Naive thymus-derived CD8-positive, alpha-beta T cell (primary cell): Measurements from ENCODE around the gene OR4F15. TPM values are rescaled to one million over a fixed set of nuclear protein-coding genes. Genes with fewer than 3 reads are reported as not detected.
"Not testable (repeated sequence)": the region's sequence is repeated elsewhere in the genome, so short reads cannot be mapped to it uniquely, and the experiment has no call there.

ENCODE experiments used
- ATAC-seq, 2 donors: fragments of 150-1000 bp; cut with Tn5 transposase in 1 of 2; sonication (Bioruptor Pico), chemical (Tn5 transposase) in 1 of 2; 1 replicate in 1 of 2; 2 replicates in 1 of 2; pipeline ENCODE4 v1.10.0; 2021; ENCODE audit warnings: mild to moderate bottlenecking in 2 of 2, moderate library complexity in 2 of 2
- POLR2A ChIA-PET: fragments of 350-600 bp; sonication (Branson Sonifier 250); formaldehyde crosslinking; loops from one replicate; lab custom pipeline; 2021; ENCODE audit warnings: antibody characterized with exemption; lab: Charles Lee
- DNase-seq, 10 donors: peaks; one replicate each; pipeline versions ENCODE4 v3.0.0 to v3.0.0-alpha.2; 2020 to 2022
- H3K27ac Mint-ChIP-seq, 10 donors: one replicate each; pipeline ENCODE4 v1.8.0; 2020 to 2022; ENCODE audit warnings: mild to moderate bottlenecking in 10 of 10, mixed read lengths in 10 of 10, moderate library complexity in 4 of 10, inconsistent platforms in 1 of 10
- H3K27me3 Mint-ChIP-seq, 5 donors: one replicate each; pipeline ENCODE4 v1.8.0; 2021 to 2022; ENCODE audit warnings: mixed read lengths in 5 of 5
- H3K36me3 Mint-ChIP-seq, 3 donors: one replicate each; pipeline ENCODE4 v1.8.0; 2020 to 2022; ENCODE audit warnings: mixed read lengths in 3 of 3, mild to moderate bottlenecking in 2 of 3, inconsistent platforms in 1 of 3
- H3K4me1 Mint-ChIP-seq, 4 donors: one replicate each; pipeline ENCODE4 v1.8.0; 2021 to 2022; ENCODE audit warnings: mixed read lengths in 4 of 4
- H3K4me3 Mint-ChIP-seq, 10 donors: one replicate each; pipeline ENCODE4 v1.8.0; 2020 to 2022; ENCODE audit warnings: mild to moderate bottlenecking in 10 of 10, mixed read lengths in 10 of 10, moderate library complexity in 6 of 10, inconsistent platforms in 1 of 10
- H3K9me3 Mint-ChIP-seq, 9 donors: one replicate each; pipeline ENCODE4 v1.8.0; 2020 to 2022; ENCODE audit warnings: mixed read lengths in 9 of 9, mild to moderate bottlenecking in 3 of 9, inconsistent platforms in 1 of 9, moderate library complexity in 1 of 9
- polyA plus RNA-seq, 3 donors: library from polyadenylated mRNA; unstranded; fragments of 300-500 nt; fragmentation: Illumina TruSeq; gene quantifications; one replicate each; pipeline ENCODE4 v1.2.3, GENCODE V29; 2021
- total RNA-seq, 8 experiments: library from RNA in 2 of 8; stranded (reverse) in 2 of 8; gene quantifications; one replicate each; pipeline ENCODE4 v1.2.3 and lab custom pipeline; 2021 to 2026

Gene OR4F15
- total RNA-seq = not detected
- not detected for polyA plus RNA-seq
- 0 reads per million in 6 experiments for total RNA-seq (lab: John Stamatoyannopoulos, UW)

DNA sequence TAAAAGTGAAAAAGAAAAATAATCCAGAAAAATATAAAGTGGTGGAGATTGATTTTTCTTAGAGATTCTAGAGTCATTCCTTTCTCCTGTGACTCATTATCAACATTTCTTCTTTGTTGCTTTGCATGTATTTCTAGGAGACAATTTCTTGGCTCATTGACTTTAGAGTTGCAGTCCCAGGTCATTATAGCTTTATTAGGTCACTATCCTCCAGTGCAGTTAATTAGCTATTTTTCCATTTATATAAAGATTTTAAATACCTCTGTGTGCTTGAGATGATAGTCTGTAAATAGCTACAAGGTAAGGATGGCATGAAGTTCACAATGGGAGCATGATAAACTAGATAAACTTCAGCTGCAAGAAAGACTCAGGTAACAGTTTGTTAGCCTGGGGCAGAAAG lies at the start of gene OR4F15:
Gene OR4F15 (plus strand): TSS at position 301 of the 400 bp plus-strand sequence. CDS start 5,985 bp downstream, outside the sequence.
- peaks cover 0 to 2% (median 0%) of the 10 kb centered on the region in 9 donors for H3K9me3 Mint-ChIP-seq
- peaks cover 0 to 2% (median 0%) of the 10 kb centered on the region in 3 donors for H3K36me3 Mint-ChIP-seq
- no peak for ATAC-seq
- DNase-seq = no peak
- POLR2A ChIA-PET = no interaction called here
- H3K4me3 Mint-ChIP-seq = no peak within 1 kb of the TSS
- H3K27me3 Mint-ChIP-seq = peaks cover 28 to 79% (median 32%) of the 10 kb centered on the region in 5 donors
- H3K4me1 Mint-ChIP-seq = no peaks in the 10 kb centered on the region
- H3K27ac Mint-ChIP-seq = peak within 1 kb of the TSS in 1 of 10 donors; percentile 78

GRCh38 chr15:101764669-101765339 lies 47.2 kb upstream of the OR4F15 start:
- H3K4me1 Mint-ChIP-seq, POLR2A ChIA-PET, DNase-seq: not testable (repeated sequence)

GRCh38 chr15:101765340-101765671 lies 46.7 kb upstream of the OR4F15 start:
- DNase-seq, H3K4me3 Mint-ChIP-seq, H3K27ac Mint-ChIP-seq, ATAC-seq, H3K9me3 Mint-ChIP-seq, H3K4me1 Mint-ChIP-seq, POLR2A ChIA-PET, H3K27me3 Mint-ChIP-seq, H3K36me3 Mint-ChIP-seq: not testable (repeated sequence)

More at GRCh38 chr15:101764669-101765339, 47.2 kb upstream of the OR4F15 start:
- H3K9me3 Mint-ChIP-seq, H3K27me3 Mint-ChIP-seq, H3K27ac Mint-ChIP-seq, ATAC-seq, H3K4me3 Mint-ChIP-seq, H3K36me3 Mint-ChIP-seq: not testable (repeated sequence)

GRCh38 chr15:101765772-101766456 lies 46.1 kb upstream of the OR4F15 start:
- POLR2A ChIA-PET = no interaction called here
- ATAC-seq (no peak), DNase-seq (no peak)
- peaks cover 0 to 3% (median 0%) of the 10 kb centered on the region in 3 donors for H3K36me3 Mint-ChIP-seq
- no peaks in the 10 kb centered on the region for H3K27me3 Mint-ChIP-seq
- no peak overlapping the region for H3K4me3 Mint-ChIP-seq
- H3K4me1 Mint-ChIP-seq = no peaks in the 10 kb centered on the region
- H3K9me3 Mint-ChIP-seq = peaks cover 0 to 5% (median 0%) of the 10 kb centered on the region in 9 donors
- peak overlapping the region in 1 of 10 donors; percentile 59 for H3K27ac Mint-ChIP-seq

- POLR2A ChIA-PET, H3K9me3 Mint-ChIP-seq, ATAC-seq, DNase-seq, H3K27me3 Mint-ChIP-seq, H3K4me1 Mint-ChIP-seq, H3K27ac Mint-ChIP-seq, H3K4me3 Mint-ChIP-seq, H3K36me3 Mint-ChIP-seq: not testable (repeated sequence)
Measured at GRCh38 chr15:101767083-101767640, 44.8 kb upstream of the OR4F15 start.

DNA sequence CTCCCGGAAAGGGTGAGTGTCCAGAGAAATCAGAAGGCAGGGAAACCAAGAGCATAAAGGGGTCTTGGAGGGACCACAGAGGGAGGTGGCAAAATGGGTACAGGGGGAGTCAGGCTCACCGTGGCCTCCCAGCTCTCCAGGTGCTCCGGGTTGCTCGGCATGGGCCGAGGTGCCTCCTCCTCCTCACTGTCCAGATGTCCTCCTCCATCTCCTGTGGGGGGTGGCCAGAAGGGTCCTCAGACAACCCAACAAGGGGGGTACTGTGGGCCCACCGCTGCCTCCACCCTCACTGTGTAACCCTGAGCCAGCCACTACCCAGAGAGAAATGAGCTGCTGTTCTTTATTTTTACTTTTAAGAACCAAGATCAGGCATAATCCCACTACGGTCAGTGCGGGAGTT lies 39.1 kb upstream of the OR4F15 start:
- ATAC-seq (no peak), DNase-seq (no peak)
- POLR2A ChIA-PET = no interaction called here
- Mint-ChIP-seq H3K9me3 (no peaks in the 10 kb centered on the region), H3K4me1 (peaks cover 0 to 2% (median 0%) of the 10 kb centered on the region in 4 donors), H3K27me3 (no peaks in the 10 kb centered on the region), H3K27ac (peak overlapping the region in 2 of 10 donors; percentile 44 to 59), H3K36me3 (peaks cover 0 to 6% (median 0%) of the 10 kb centered on the region in 3 donors), H3K4me3 (no peak overlapping the region)

DNA sequence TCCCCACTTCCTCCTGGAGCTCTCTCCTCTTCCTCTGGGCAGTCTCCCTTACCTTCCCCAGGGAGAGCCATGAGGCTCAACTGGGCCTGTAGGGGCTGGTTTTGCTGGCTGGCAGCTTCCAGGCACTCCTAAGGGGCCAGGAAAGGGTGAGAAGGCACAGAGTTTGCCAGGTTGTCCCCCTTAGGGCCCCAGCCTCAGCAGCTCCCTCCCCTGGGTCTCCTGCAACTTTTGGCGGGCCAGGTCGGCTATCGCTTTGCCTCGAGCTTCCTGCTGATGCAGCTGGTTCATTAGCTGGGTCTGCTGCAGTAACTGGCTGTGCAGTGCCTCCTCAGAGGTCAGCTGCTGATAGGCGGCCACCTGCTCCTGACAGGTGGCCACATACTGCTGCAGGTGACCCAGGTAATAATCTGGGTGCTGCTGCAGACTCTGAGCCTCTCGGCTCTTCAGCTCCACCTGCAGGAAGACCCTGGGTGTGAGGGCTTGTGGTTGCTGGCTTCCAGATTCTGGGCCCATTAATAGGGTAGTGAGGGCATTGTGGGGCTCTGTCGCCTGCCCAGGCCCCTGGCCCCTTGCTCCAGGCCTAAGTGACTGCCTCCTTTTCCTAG lies 38.4 kb upstream of the OR4F15 start:
- H3K27me3 Mint-ChIP-seq = no peaks in the 10 kb centered on the region
- peaks cover 0 to 2% (median 0%) of the 10 kb centered on the region in 4 donors for H3K4me1 Mint-ChIP-seq
- H3K36me3 Mint-ChIP-seq = peaks cover 0 to 6% (median 0%) of the 10 kb centered on the region in 3 donors
- no peak for DNase-seq
- POLR2A ChIA-PET = no interaction called here
- H3K27ac Mint-ChIP-seq = peak overlapping the region in 2 of 10 donors; percentile 59 to 71
- H3K4me3 Mint-ChIP-seq = no peak overlapping the region
- no peaks in the 10 kb centered on the region for H3K9me3 Mint-ChIP-seq
- no peak for ATAC-seq

DNA sequence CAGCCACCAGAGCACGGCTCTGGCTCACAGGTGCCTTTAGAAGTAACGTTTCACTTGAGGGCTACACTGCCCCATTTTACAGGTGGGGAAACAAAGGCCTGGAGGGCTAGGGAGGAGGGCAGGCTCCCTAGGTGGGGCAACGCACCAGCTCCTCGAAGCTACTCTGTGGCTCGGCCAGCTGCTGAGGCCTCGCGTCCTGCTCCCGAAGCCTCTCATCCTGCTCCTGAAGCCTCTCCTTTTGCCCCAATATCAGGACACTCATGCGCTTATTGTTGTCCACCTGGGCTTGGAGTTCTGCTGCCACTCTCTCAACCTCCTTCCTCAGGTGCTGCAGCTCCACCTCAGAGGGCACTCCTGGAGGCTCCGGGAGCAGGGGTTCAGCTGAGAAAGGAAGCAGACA lies 36.9 kb upstream of the OR4F15 start:
- no peak for DNase-seq
- ATAC-seq = no peak
- Mint-ChIP-seq H3K4me3 (no peak overlapping the region), H3K9me3 (no peaks in the 10 kb centered on the region), H3K27ac (peak overlapping the region in 1 of 10 donors; percentile 34), H3K27me3 (peaks cover 0 to 8% (median 3%) of the 10 kb centered on the region in 5 donors), H3K36me3 (peaks cover 0 to 6% (median 0%) of the 10 kb centered on the region in 3 donors), H3K4me1 (peaks cover 0 to 2% (median 0%) of the 10 kb centered on the region in 4 donors)
- POLR2A ChIA-PET = no interaction called here

DNA sequence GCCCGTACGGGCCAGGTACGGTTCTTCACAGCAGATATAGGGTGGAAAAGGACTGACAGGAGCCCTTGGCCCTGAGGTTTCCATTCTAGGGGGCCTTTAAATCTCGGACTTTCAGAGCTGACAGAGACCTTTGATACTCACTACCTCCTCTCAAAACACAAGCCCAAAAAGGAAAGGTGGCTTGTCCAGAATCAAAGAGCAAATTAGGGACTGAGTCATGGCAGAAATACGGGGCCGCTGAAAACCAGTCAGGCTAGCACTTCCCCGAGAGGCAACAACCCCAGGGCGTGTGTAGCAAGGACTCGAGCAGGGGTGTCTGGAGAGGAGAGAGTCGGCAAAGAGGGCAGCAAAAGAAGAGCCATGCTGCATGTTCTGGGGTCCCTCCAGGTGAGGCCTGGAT lies 33.4 kb upstream of the OR4F15 start:
- DNase-seq, H3K36me3 Mint-ChIP-seq, POLR2A ChIA-PET, H3K4me1 Mint-ChIP-seq, ATAC-seq, H3K27ac Mint-ChIP-seq, H3K9me3 Mint-ChIP-seq, H3K4me3 Mint-ChIP-seq: not testable (repeated sequence)
- peaks cover 4 to 23% (median 5%) of the 10 kb centered on the region in 5 donors for H3K27me3 Mint-ChIP-seq

DNA sequence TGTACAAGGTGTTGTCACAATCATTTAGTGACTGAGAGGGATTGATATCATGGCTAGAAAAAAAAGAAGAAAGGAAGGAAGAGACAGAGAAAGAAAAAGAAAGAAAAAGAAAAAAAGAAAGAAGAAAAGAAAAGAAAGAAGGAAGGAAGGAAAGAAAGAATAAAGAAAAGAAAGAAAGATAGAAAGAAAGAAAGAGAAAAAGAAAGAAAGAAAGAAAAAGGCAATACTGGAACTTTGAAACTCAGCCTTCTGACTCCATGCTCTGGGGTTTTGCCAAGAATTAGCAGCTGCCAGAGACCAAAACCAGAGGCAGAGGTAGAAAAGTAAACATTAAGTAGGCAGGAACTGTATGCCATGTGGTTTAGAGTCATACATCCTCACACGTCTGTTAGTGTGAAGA lies 31.8 kb upstream of the OR4F15 start:
- POLR2A ChIA-PET, ATAC-seq, H3K4me3 Mint-ChIP-seq, H3K36me3 Mint-ChIP-seq, H3K4me1 Mint-ChIP-seq, H3K27ac Mint-ChIP-seq, H3K9me3 Mint-ChIP-seq, DNase-seq: not testable (repeated sequence)
- peaks cover 5 to 36% (median 6%) of the 10 kb centered on the region in 5 donors for H3K27me3 Mint-ChIP-seq

GRCh38 chr15:101781928-101782327 lies 30.1 kb upstream of the OR4F15 start:
- POLR2A ChIA-PET = no interaction called here
- Mint-ChIP-seq H3K36me3 (no peaks in the 10 kb centered on the region), H3K9me3 (no peaks in the 10 kb centered on the region), H3K27ac (no peak overlapping the region), H3K4me1 (no peaks in the 10 kb centered on the region), H3K27me3 (peaks cover 10 to 51% (median 10%) of the 10 kb centered on the region in 5 donors), H3K4me3 (no peak overlapping the region)
- ATAC-seq = no peak
- DNase-seq = no peak

DNA sequence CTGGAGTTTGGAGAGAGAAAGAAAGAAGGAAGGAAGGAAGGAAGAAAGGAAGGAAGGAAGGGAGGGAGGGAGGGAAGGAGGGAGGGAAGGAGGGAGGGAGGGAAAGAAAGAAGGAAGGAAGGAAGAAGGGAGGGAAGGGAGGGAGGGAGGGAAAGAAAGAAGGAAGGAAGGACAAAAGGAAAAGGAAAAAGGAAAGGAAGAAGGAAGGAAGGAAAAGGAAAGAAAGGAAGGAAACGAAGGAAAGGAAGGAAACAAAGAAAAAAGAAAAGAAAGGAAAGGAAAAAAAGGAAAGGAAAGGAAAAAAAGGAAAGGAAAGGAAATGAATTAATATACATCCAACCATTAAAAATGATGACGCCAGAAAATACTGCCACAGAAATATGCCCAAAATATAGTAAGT lies 27.4 kb upstream of the OR4F15 start:
- Mint-ChIP-seq H3K27me3 (peaks cover 10 to 47% (median 12%) of the 10 kb centered on the region in 5 donors), H3K27ac (peak overlapping the region in 1 of 10 donors; percentile 49), H3K36me3 (no peaks in the 10 kb centered on the region), H3K9me3 (no peaks in the 10 kb centered on the region), H3K4me3 (no peak overlapping the region), H3K4me1 (no peaks in the 10 kb centered on the region)
- DNase-seq (no peak), ATAC-seq (no peak)
- POLR2A ChIA-PET = no interaction called here

DNA sequence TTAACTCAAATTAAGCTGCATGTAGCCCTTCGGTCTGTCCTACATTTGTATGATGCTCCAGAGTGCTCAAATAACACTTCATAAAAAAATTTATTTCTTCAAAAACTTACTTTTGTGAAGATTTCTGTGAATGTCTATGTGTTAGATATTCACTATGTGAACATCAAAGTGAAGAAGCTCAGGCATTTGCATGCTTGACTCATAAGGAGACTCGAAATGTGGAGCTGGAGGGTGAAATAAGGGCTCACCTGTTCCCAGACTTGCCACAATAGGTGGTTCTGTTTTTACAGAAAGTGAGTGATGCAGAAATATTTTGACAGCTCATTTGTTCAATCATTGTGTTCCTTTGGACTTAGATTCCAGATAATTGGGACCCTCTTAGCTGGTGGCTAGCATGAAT lies 25.6 kb upstream of the OR4F15 start:
- POLR2A ChIA-PET, H3K27ac Mint-ChIP-seq, H3K4me1 Mint-ChIP-seq, ATAC-seq, H3K9me3 Mint-ChIP-seq, H3K36me3 Mint-ChIP-seq, DNase-seq, H3K4me3 Mint-ChIP-seq: not testable (repeated sequence)
- H3K27me3 Mint-ChIP-seq = peaks cover 6 to 29% (median 8%) of the 10 kb centered on the region in 5 donors
